ENCODE results near the gene KLHL6. TPM values are rescaled to one million over a fixed set of nuclear protein-coding genes. Genes with fewer than 3 reads are reported as not detected.

Gene KLHL6
- total RNA-seq, 1 experiment from 2014 or later: not detected

DNA sequence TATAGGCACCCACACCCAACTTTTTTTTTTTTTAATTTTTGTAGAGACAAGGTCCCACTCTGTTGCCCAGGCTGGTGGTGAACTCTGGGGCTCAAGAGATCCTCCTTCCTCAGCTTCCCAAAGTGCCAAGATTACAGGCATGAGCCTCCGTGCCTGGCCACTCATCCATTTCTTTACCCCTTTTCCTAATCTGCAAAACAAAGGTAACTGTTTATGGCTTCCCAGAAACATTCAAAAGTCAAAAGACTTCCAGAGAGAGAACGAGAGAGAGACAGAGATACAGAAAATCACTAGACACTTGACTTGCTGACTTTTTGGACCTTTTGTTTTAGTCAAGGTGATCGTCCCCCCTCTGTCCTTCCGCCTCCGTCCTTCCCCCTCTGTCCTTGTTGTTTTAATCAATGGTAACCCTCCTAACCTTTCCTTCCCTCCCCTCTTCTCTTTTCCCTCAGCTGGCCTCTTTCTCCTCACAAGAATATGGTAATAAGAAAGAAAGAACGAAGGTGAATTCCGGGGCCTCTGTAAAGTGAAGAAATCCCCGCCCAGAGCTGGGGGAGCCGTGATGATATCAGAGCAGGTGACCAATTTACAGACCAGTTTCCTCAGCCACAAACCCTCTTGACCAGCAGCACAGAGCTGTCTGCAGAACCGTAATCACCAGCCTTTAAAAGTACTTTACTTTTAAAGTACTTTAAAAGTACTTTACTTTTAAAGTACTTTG lies 21.9 kb downstream of the KLHL6 start:
- Histone ChIP-seq H3K23ac (ENCODE audit: insufficient read length, low read depth, low read length) (no peak overlapping the region), H3K18ac (ENCODE audit: insufficient read length, low read depth, low read length) (peak overlapping the region; percentile 73), H4K5ac (ENCODE audit: insufficient read length, low read depth, low read length) (no peak overlapping the region), H3K23me2 (ENCODE audit: insufficient read length, low read depth, low read length, poor library complexity, severe bottlenecking) (no peaks in the 10 kb centered on the region), H3K4me2 (ENCODE audit: insufficient read depth, insufficient read length, low read length) (peak overlapping the region; percentile 47), H3K9ac (ENCODE audit: extremely low read depth, insufficient read length, low read length) (no peak overlapping the region), H3K9me3 (ENCODE audit: control insufficient read depth, low read depth, low read length) (no peaks in the 10 kb centered on the region), H4K8ac (replicated peaks; ENCODE audit: insufficient read length, low read depth, low read length) (no peak overlapping the region), H3T11ph (ENCODE audit: low read length) (peak overlapping the region; percentile 70), H3K56ac (ENCODE audit: insufficient read length, low read depth, low read length) (no peak overlapping the region), H3K27ac (ENCODE audit: insufficient read length, low read depth, low read length) (no peak overlapping the region), H3K4ac (ENCODE audit: low read depth, low read length) (no peak overlapping the region; the same call in 1 of the 2 replicates), H3K79me2 (ENCODE audit: insufficient read depth, low read length) (no peaks in the 10 kb centered on the region), H2BK20ac (ENCODE audit: low read depth, low read length, poor library complexity, severe bottlenecking) (no peak overlapping the region), H2AK5ac (ENCODE audit: insufficient read length, low read length) (no peak overlapping the region), H2BK5ac (ENCODE audit: insufficient read length, low read length) (no peak overlapping the region), H2AFZ (ENCODE audit: low read length) (peak overlapping the region; percentile 93), H2BK120ac (ENCODE audit: low read depth, low read length, poor library complexity, severe bottlenecking) (no peak overlapping the region), H4K20me1 (ENCODE audit: control insufficient read depth, insufficient read depth, insufficient read length) (no peaks in the 10 kb centered on the region), H2BK12ac (ENCODE audit: insufficient read length, low read depth, low read length) (no peak overlapping the region), H3K4me1 (ENCODE audit: insufficient read depth, low read length) (0 out of 2 replicates have a peak, but pooled peaks cover 2% of the 10 kb centered on the region), H4K91ac (ENCODE audit: insufficient read length, low read depth, low read length) (no peak overlapping the region), H2BK15ac (ENCODE audit: low read depth, low read length) (no peak overlapping the region; the same call in 1 of the 2 replicates), H3K27me3 (ENCODE audit: insufficient read depth, low read length) (no peaks in the 10 kb centered on the region), H3K79me1 (ENCODE audit: insufficient read depth, low read depth, low read length, poor library complexity, severe bottlenecking) (no peaks in the 10 kb centered on the region), H3K14ac (ENCODE audit: insufficient read depth, low read length) (peak overlapping the region; percentile 8; the same call in 1 of the 2 replicates)
- no CpG with 5 or more reads among the region's 10 CpGs for WGBS (ENCODE audit: extremely low coverage, insufficient read length, low lambda C conversion rate)
- peak overlapping the region in 2 of 3 experiments; percentile 81 to 94 for H3K27ac Mint-ChIP-seq
- no peak for TF ChIP-seq CTCF (conservative IDR thresholded peaks at IDR 0.05)
- H3K4me1 Mint-ChIP-seq: peaks cover 37 to 47% of the 10 kb centered on the region in 2 experiments
- H3K9me3 Mint-ChIP-seq: peaks cover 0 to 5% of the 10 kb centered on the region in 2 experiments; a peak in 2 of 5 replicates
- peak overlapping the region; percentile 46 to 65 for H3K4me3 Mint-ChIP-seq
- peaks cover 20% of the 10 kb centered on the region for H3K27me3 Mint-ChIP-seq (ENCODE audit: low read depth)
- peak; percentile 49 for DNase-seq
- no peaks in the 10 kb centered on the region for H3K36me3 Mint-ChIP-seq (ENCODE audit: insufficient read depth in 1 of 3, low read depth in 3 of 3)

Measured in H9 (cell line).